IPS-20b (cell line): Measurements from ENCODE around the gene PKHD1.
"Not testable (repeated sequence)": the region's sequence is repeated elsewhere in the genome, so short reads cannot be mapped to it uniquely, and the experiment has no call there.

Experiments used
- H3K27ac ChIP-seq: one replicate; pipeline ENCODE4 v1.5.1; 2013; ENCODE audit warnings: low read length
- H3K27me3 ChIP-seq: 2 replicates; pipeline ENCODE4 v1.6.1; 2013; ENCODE audit warnings: mild to moderate bottlenecking, low read length, inconsistent platforms; ENCODE audit not compliant: insufficient read depth
- H3K36me3 ChIP-seq: 2 replicates; pipeline ENCODE4 v1.6.1; 2013; ENCODE audit warnings: low read depth, mild to moderate bottlenecking, inconsistent platforms, low read length, moderate library complexity; ENCODE audit not compliant: insufficient read depth
- H3K4me1 ChIP-seq: 2 replicates; pipeline ENCODE4 v1.6.1; 2013; ENCODE audit warnings: mild to moderate bottlenecking, control low read depth, inconsistent platforms, low read length, moderate library complexity; ENCODE audit not compliant: insufficient read depth
- H3K4me3 ChIP-seq: 2 replicates; pipeline ENCODE4 v1.5.1; 2013; ENCODE audit warnings: mild to moderate bottlenecking, low read length, inconsistent platforms
- H3K9ac ChIP-seq: 2 replicates; pipeline ENCODE4 v1.6.1; 2013; ENCODE audit warnings: low read depth, mild to moderate bottlenecking, inconsistent platforms, low read length, moderate library complexity
- H3K9me3 ChIP-seq: 2 replicates; pipeline ENCODE4 v1.6.1; 2013; ENCODE audit warnings: mild to moderate bottlenecking, low read depth, low read length, inconsistent platforms; ENCODE audit not compliant: insufficient read depth

PKHD1 gene

GRCh38 chr6:51939695-51940094, 147.7 kb downstream of the PKHD1 start:
- not testable (repeated sequence) for H3K36me3 ChIP-seq, H3K27me3 ChIP-seq, H3K9ac ChIP-seq, H3K4me3 ChIP-seq, H3K4me1 ChIP-seq, H3K9me3 ChIP-seq, H3K27ac ChIP-seq

GRCh38 chr6:51936531-51937290, 150.7 kb downstream of the PKHD1 start:
- 0 out of 2 replicates have a peak, but pooled peaks cover 4% of the 10 kb centered on the region for H3K4me1 ChIP-seq
- no peaks in the 10 kb centered on the region for H3K36me3 ChIP-seq
- no peaks in the 10 kb centered on the region for H3K9me3 ChIP-seq
- H3K27me3 ChIP-seq: no peaks in the 10 kb centered on the region
- H3K9ac ChIP-seq: no peak overlapping the region
- H3K27ac ChIP-seq: no peak overlapping the region
- no peak overlapping the region; the same call in 1 of the 2 replicates for H3K4me3 ChIP-seq

GRCh38 chr6:51934098-51934497, 153.3 kb downstream of the PKHD1 start:
- H3K9ac ChIP-seq: no peak overlapping the region
- no peaks in the 10 kb centered on the region for H3K27me3 ChIP-seq
- no peak overlapping the region for H3K4me3 ChIP-seq
- no peaks in the 10 kb centered on the region for H3K9me3 ChIP-seq
- H3K27ac ChIP-seq: no peak overlapping the region
- H3K4me1 ChIP-seq: 0 out of 2 replicates have a peak, but pooled peaks cover 4% of the 10 kb centered on the region
- no peaks in the 10 kb centered on the region for H3K36me3 ChIP-seq

- H3K36me3 ChIP-seq: no peaks in the 10 kb centered on the region
- H3K27ac ChIP-seq: no peak overlapping the region
- no peaks in the 10 kb centered on the region for H3K9me3 ChIP-seq
- 0 out of 2 replicates have a peak, but pooled peaks cover 4% of the 10 kb centered on the region for H3K4me1 ChIP-seq
- no peaks in the 10 kb centered on the region for H3K27me3 ChIP-seq
- H3K4me3 ChIP-seq: no peak overlapping the region
- H3K9ac ChIP-seq: no peak overlapping the region
Observed at GRCh38 chr6:51932956-51933355, 154.5 kb downstream of the PKHD1 start.

GRCh38 chr6:51930602-51931001, 156.8 kb downstream of the PKHD1 start:
- Histone ChIP-seq H3K9me3 (no peaks in the 10 kb centered on the region), H3K9ac (no peak overlapping the region), H3K36me3 (no peaks in the 10 kb centered on the region), H3K4me1 (0 out of 2 replicates have a peak, but pooled peaks cover 7% of the 10 kb centered on the region), H3K27me3 (no peaks in the 10 kb centered on the region), H3K4me3 (no peak overlapping the region), H3K27ac (no peak overlapping the region)

- H3K4me3 ChIP-seq: no peak overlapping the region
- H3K36me3 ChIP-seq: no peaks in the 10 kb centered on the region
- no peak overlapping the region for H3K27ac ChIP-seq
- 0 out of 2 replicates have a peak, but pooled peaks cover 7% of the 10 kb centered on the region for H3K4me1 ChIP-seq
- no peaks in the 10 kb centered on the region for H3K27me3 ChIP-seq
- H3K9me3 ChIP-seq: peaks cover 2% of the 10 kb centered on the region; the same call in 1 of the 2 replicates
- no peak overlapping the region for H3K9ac ChIP-seq
Observed at GRCh38 chr6:51929934-51930574, 157.4 kb downstream of the PKHD1 start.

- Histone ChIP-seq H3K4me1 (0 out of 2 replicates have a peak, but pooled peaks cover 2% of the 10 kb centered on the region), H3K9ac (no peak overlapping the region), H3K9me3 (peaks cover 9% of the 10 kb centered on the region; the same call in 1 of the 2 replicates), H3K4me3 (no peak overlapping the region), H3K27ac (no peak overlapping the region), H3K36me3 (no peaks in the 10 kb centered on the region), H3K27me3 (no peaks in the 10 kb centered on the region)
Observed at GRCh38 chr6:51928320-51928719, 159.1 kb downstream of the PKHD1 start.

GRCh38 chr6:51927450-51927849, 160.0 kb downstream of the PKHD1 start:
- Histone ChIP-seq H3K4me1 (0 out of 2 replicates have a peak, but pooled peaks cover 2% of the 10 kb centered on the region), H3K27me3 (no peaks in the 10 kb centered on the region), H3K9me3 (peaks cover 17% of the 10 kb centered on the region), H3K9ac (no peak overlapping the region), H3K27ac (no peak overlapping the region), H3K4me3 (no peak overlapping the region), H3K36me3 (no peaks in the 10 kb centered on the region)

- Histone ChIP-seq H3K36me3 (no peaks in the 10 kb centered on the region), H3K9me3 (peaks cover 20% of the 10 kb centered on the region), H3K9ac (no peak overlapping the region), H3K27me3 (no peaks in the 10 kb centered on the region), H3K4me3 (no peak overlapping the region), H3K4me1 (0 out of 2 replicates have a peak, but pooled peaks cover 2% of the 10 kb centered on the region), H3K27ac (no peak overlapping the region)
Observed at GRCh38 chr6:51926125-51926524, 161.3 kb downstream of the PKHD1 start.

GRCh38 chr6:51922479-51922878, 164.9 kb downstream of the PKHD1 start:
- not testable (repeated sequence) for H3K4me3 ChIP-seq, H3K4me1 ChIP-seq, H3K9ac ChIP-seq, H3K27ac ChIP-seq, H3K27me3 ChIP-seq, H3K36me3 ChIP-seq
- peaks cover 20% of the 10 kb centered on the region for H3K9me3 ChIP-seq

GRCh38 chr6:51918347-51918746, 169.1 kb downstream of the PKHD1 start:
- not testable (repeated sequence) for H3K4me1 ChIP-seq, H3K9ac ChIP-seq, H3K36me3 ChIP-seq, H3K4me3 ChIP-seq, H3K27ac ChIP-seq, H3K27me3 ChIP-seq
- H3K9me3 ChIP-seq: peaks cover 11% of the 10 kb centered on the region

- no peaks in the 10 kb centered on the region for H3K27me3 ChIP-seq
- no peaks in the 10 kb centered on the region for H3K4me1 ChIP-seq
- H3K9ac ChIP-seq: no peak overlapping the region
- no peak overlapping the region for H3K4me3 ChIP-seq
- H3K36me3 ChIP-seq: no peaks in the 10 kb centered on the region
- no peaks in the 10 kb centered on the region for H3K9me3 ChIP-seq
- no peak overlapping the region for H3K27ac ChIP-seq
Observed at GRCh38 chr6:51915098-51915497, 172.3 kb downstream of the PKHD1 start.
